Liver (tissue), 9 donors: ENCODE data around the gene SLC39A3. TPM values are rescaled to one million over a fixed set of nuclear protein-coding genes. Genes with fewer than 3 reads are reported as not detected.

Source experiments
- DNase-seq: peaks from one replicate; pipeline ENCODE4 v3.0.0-alpha.2; 2017; ENCODE audit warnings: low spot score
- H3K27ac ChIP-seq, 2 donors: one replicate each; pipeline ENCODE4 v1.7.0; 2013; ENCODE audit warnings: inconsistent platforms in 2 of 2, low read length in 2 of 2, control low read depth in 1 of 2, low read depth in 1 of 2, mild to moderate bottlenecking in 1 of 2
- H3K27me3 ChIP-seq, 4 donors: one replicate each; pipeline versions ENCODE4 v1.6.1 to v1.7.0; 2013; ENCODE audit warnings: low read length in 3 of 4, inconsistent platforms in 1 of 4, mild to moderate bottlenecking in 1 of 4, moderate library complexity in 1 of 4; ENCODE audit not compliant: control insufficient read depth in 4 of 4, insufficient read depth in 4 of 4
- H3K36me3 ChIP-seq, 4 donors: one replicate each; pipeline versions ENCODE4 v1.6.1 to v1.7.0; 2013; ENCODE audit warnings: low read length in 3 of 4, mild to moderate bottlenecking in 3 of 4, low read depth in 1 of 4, moderate library complexity in 1 of 4; ENCODE audit not compliant: control insufficient read depth in 4 of 4, insufficient read depth in 3 of 4
- H3K4me1 ChIP-seq, 4 donors: one replicate each; pipeline versions ENCODE4 v1.6.1 to v1.7.0; 2013; ENCODE audit warnings: low read length in 3 of 4, mild to moderate bottlenecking in 3 of 4, moderate library complexity in 1 of 4; ENCODE audit not compliant: control insufficient read depth in 4 of 4, insufficient read depth in 4 of 4
- H3K4me3 ChIP-seq, 3 donors: one replicate each; pipeline versions ENCODE4 v1.6.1 to v1.7.0; 2013; ENCODE audit warnings: low read length in 3 of 3, control low read depth in 1 of 3, low read depth in 1 of 3, mild to moderate bottlenecking in 1 of 3
- H3K9ac ChIP-seq, 2 donors: one replicate each; pipeline ENCODE4 v1.7.0; 2013; ENCODE audit warnings: low read length in 2 of 2, mild to moderate bottlenecking in 2 of 2, moderate library complexity in 2 of 2, control low read depth in 1 of 2, low read depth in 1 of 2
- H3K9me3 ChIP-seq, 4 donors: one replicate each; pipeline versions ENCODE4 v1.6.1 to v1.7.0; 2013; ENCODE audit warnings: low read length in 3 of 4; ENCODE audit not compliant: control insufficient read depth in 4 of 4
- EGR1 ChIP-seq, 2 donors: IDR thresholded peaks; 2 replicates each; pipeline ENCODE4 v1.6.1; 2016 to 2018; ENCODE audit warnings: antibody characterized with exemption in 2 of 2, low read depth in 2 of 2
- GABPA ChIP-seq, 2 donors: IDR thresholded peaks in 1 of 2; conservative IDR thresholded peaks in 1 of 2; 2 replicates each; pipeline ENCODE4 v1.6.1; 2016; ENCODE audit warnings: antibody characterized with exemption in 2 of 2, mild to moderate bottlenecking in 1 of 2, moderate library complexity in 1 of 2
- HNF4A ChIP-seq, 2 donors: conservative IDR thresholded peaks; 2 replicates each; pipeline ENCODE4 v1.6.1; 2016; ENCODE audit warnings: antibody characterized with exemption in 2 of 2, mild to moderate bottlenecking in 2 of 2
- JUND ChIP-seq, 2 donors: IDR thresholded peaks; 2 replicates each; pipeline ENCODE4 v1.6.1; 2016; ENCODE audit warnings: antibody characterized with exemption in 2 of 2
- RAD21 ChIP-seq, 2 donors: IDR thresholded peaks; 2 replicates each; pipeline ENCODE4 v1.6.1; 2016; ENCODE audit warnings: antibody characterized with exemption in 2 of 2, mild to moderate bottlenecking in 2 of 2
- RXRA ChIP-seq, 2 donors: IDR thresholded peaks; 2 replicates each; pipeline ENCODE4 v1.6.1; 2017 to 2018; ENCODE audit warnings: antibody characterized with exemption in 2 of 2, mild to moderate bottlenecking in 1 of 2
- TAF1 ChIP-seq: conservative IDR thresholded peaks from 2 replicates; pipeline ENCODE4 v1.6.1; 2016; ENCODE audit warnings: antibody characterized with exemption, mild to moderate bottlenecking
- YY1 ChIP-seq: IDR thresholded peaks from 2 replicates; pipeline ENCODE4 v1.6.1; 2016; ENCODE audit warnings: antibody characterized with exemption, mild to moderate bottlenecking
- WGBS: extraction: QIAGEN DNeasy Blood & Tissue Kit; methylation state at CpG from one replicate; pipeline ENCODE4 v1.1.7; 2013; 5-methylcytosine and 5-hydroxymethylcytosine counted together
- polyA plus RNA-seq, 2 donors: library from polyadenylated mRNA; stranded (reverse) in 1 of 2; unstranded in 1 of 2; fragments of 200-250 nt in 1 of 2; fragments of >200 nt in 1 of 2; fragmentation: Nextera tagmentation in 1 of 2; extraction: Ambion mirVana in 1 of 2; gene quantifications; one replicate each; pipeline versions ENCODE4 v1.2.1 to v1.2.3, GENCODE V29; 2013 to 2015
- total RNA-seq, 2 donors: library from RNA; depleted of rRNA; stranded (reverse); fragments of >200 nt; gene quantifications; one replicate each; pipeline ENCODE4 v1.2.3, GENCODE V29; 2014
- TF ChIP-seq, protein P1 (sequence below): IDR thresholded peaks from 2 replicates; pipeline ENCODE4 v1.6.1; 2016; ENCODE audit warnings: antibody characterized with exemption, mild to moderate bottlenecking
- TF ChIP-seq, protein P2 (sequence below): IDR thresholded peaks from 2 replicates; pipeline ENCODE4 v1.6.1; 2016; ENCODE audit warnings: antibody characterized with exemption
- TF ChIP-seq, protein P3 (sequence below): IDR thresholded peaks from 2 replicates; pipeline ENCODE4 v1.6.1; 2016; ENCODE audit warnings: antibody characterized with exemption
- donor health status: healthy.
- donor health status: healthy.
- donor health status: healthy.
- donor health status: healthy.
- donor health status: healthy.

The SLC39A3 gene
- total and polyA plus RNA-seq, 4 donors: 19.8 to 29.0 (median 24.2) TPM

DNA sequence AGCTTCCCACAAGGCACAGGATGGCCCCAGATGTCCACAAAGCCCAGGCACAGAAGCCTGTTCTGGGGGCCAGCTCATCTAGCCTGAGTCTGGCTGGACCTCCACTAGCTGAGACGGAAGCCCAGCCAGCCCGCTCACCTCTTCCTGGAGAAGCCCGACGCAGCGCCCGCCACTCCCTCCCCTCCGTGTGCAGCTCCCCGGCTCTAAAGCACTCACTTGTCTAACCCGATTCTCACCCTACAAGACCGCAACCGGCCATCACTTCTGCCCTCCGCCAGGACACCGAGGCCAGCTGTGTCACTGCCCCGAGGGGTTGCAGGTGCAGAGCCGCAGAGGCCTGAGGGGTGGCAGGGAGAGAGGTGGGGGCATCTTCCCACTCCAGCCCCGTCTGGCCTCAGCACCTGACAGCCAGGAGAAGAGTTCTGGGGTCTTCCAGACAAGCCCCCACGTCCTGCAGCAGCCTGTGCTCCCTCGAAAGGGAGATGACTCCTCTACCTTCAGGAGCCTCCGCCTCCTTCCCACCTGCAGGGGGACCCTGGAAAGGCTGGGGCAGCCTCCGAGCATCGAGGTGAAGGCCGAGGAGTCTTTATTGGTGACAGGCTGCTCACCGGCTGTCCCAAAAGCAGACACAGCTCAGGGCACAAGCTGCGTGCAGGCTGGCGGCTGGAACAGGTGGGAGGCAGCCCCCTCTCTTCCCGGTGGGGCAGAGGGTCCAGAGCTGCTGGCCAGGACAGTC is 12.7 kb downstream of the SLC39A3 start:
- no peak overlapping the region for H3K27ac ChIP-seq
- H3K4me1 ChIP-seq: no peaks in the 10 kb centered on the region
- 22% methylated on average over 26 of the region's 26 CpGs for WGBS
- TF ChIP-seq JUND (IDR thresholded peaks at IDR 0.05): no peak
- TF ChIP-seq HNF4A (conservative IDR thresholded peaks at IDR 0.05): no peak
- no peak for TF ChIP-seq EGR1 (IDR thresholded peaks at IDR 0.05; ENCODE audit: low read depth in 2 of 2)
- H3K27me3 ChIP-seq: peaks cover 0 to 4% (median under 1%) of the 10 kb centered on the region in 4 donors
- no peak for DNase-seq
- no peak overlapping the region for H3K4me3 ChIP-seq
- H3K9me3 ChIP-seq: no peaks in the 10 kb centered on the region
- H3K9ac ChIP-seq: no peak overlapping the region
- no peaks in the 10 kb centered on the region for H3K36me3 ChIP-seq

DNA sequence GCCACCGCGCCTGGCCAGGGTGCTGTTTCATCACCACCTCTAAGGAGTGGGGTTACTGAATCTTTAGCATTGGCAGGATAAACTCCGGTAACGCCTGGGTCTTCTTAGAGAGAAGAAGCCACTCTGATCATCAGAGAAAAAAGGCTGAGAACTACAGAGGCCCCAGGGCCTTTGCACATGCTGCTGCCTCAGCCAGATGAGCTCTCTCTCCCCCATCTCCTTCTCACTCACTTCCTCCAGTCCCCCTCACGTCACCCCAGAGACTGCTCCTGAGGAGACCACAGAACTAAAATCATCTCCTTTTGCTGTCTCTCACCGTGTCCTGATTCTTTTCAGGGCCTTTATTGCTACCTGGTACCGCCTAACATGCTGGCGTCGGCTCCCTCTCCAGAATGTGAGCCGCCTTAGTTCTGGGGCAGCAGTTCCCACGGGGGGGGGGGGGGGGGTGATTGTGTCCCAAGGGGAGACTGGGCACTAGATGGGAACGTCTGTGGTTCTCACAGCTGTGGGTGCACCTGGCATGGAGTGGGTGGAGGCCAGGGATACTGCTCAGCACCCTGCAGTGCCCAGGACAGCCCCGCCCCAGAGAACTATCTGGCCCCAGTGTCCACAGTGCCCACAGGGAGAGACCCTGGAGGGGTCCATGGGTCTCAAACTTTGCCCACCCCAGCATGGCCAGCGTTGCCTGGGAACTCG is 13.5 kb downstream of the SLC39A3 start:
- Histone ChIP-seq H3K4me3 (no peak overlapping the region), H3K27ac (no peak overlapping the region), H3K4me1 (peaks cover 0 to 4% (median 1%) of the 10 kb centered on the region in 4 donors), H3K36me3 (no peaks in the 10 kb centered on the region), H3K27me3 (peaks cover 0 to 7% (median 2%) of the 10 kb centered on the region in 4 donors), H3K9me3 (no peaks in the 10 kb centered on the region), H3K9ac (no peak overlapping the region)
- 70% methylated on average over 15 of the region's 15 CpGs for WGBS
- DNase-seq: no peak
- TF ChIP-seq, protein P1, sequence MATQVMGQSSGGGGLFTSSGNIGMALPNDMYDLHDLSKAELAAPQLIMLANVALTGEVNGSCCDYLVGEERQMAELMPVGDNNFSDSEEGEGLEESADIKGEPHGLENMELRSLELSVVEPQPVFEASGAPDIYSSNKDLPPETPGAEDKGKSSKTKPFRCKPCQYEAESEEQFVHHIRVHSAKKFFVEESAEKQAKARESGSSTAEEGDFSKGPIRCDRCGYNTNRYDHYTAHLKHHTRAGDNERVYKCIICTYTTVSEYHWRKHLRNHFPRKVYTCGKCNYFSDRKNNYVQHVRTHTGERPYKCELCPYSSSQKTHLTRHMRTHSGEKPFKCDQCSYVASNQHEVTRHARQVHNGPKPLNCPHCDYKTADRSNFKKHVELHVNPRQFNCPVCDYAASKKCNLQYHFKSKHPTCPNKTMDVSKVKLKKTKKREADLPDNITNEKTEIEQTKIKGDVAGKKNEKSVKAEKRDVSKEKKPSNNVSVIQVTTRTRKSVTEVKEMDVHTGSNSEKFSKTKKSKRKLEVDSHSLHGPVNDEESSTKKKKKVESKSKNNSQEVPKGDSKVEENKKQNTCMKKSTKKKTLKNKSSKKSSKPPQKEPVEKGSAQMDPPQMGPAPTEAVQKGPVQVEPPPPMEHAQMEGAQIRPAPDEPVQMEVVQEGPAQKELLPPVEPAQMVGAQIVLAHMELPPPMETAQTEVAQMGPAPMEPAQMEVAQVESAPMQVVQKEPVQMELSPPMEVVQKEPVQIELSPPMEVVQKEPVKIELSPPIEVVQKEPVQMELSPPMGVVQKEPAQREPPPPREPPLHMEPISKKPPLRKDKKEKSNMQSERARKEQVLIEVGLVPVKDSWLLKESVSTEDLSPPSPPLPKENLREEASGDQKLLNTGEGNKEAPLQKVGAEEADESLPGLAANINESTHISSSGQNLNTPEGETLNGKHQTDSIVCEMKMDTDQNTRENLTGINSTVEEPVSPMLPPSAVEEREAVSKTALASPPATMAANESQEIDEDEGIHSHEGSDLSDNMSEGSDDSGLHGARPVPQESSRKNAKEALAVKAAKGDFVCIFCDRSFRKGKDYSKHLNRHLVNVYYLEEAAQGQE: no peak
- TF ChIP-seq EGR1 (IDR thresholded peaks at IDR 0.05; ENCODE audit: low read depth in 2 of 2) (no peak), TAF1 (no peak), RXRA (IDR thresholded peaks at IDR 0.05) (no peak), RAD21 (IDR thresholded peaks at IDR 0.05) (no peak), HNF4A (conservative IDR thresholded peaks at IDR 0.05) (no peak), YY1 (no peak), GABPA (IDR thresholded peaks at IDR 0.05 in 1 of 2, conservative IDR thresholded peaks at IDR 0.05 in 1 of 2) (no peak)
- TF ChIP-seq, protein P2, sequence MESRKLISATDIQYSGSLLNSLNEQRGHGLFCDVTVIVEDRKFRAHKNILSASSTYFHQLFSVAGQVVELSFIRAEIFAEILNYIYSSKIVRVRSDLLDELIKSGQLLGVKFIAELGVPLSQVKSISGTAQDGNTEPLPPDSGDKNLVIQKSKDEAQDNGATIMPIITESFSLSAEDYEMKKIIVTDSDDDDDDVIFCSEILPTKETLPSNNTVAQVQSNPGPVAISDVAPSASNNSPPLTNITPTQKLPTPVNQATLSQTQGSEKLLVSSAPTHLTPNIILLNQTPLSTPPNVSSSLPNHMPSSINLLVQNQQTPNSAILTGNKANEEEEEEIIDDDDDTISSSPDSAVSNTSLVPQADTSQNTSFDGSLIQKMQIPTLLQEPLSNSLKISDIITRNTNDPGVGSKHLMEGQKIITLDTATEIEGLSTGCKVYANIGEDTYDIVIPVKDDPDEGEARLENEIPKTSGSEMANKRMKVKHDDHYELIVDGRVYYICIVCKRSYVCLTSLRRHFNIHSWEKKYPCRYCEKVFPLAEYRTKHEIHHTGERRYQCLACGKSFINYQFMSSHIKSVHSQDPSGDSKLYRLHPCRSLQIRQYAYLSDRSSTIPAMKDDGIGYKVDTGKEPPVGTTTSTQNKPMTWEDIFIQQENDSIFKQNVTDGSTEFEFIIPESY: no peak
- TF ChIP-seq, protein P3, sequence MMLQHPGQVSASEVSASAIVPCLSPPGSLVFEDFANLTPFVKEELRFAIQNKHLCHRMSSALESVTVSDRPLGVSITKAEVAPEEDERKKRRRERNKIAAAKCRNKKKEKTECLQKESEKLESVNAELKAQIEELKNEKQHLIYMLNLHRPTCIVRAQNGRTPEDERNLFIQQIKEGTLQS: no peak
